COLO668 (cell line): Measurements from ENCODE around the gene PIGZ.
A peak's percentile ranks its signal among the peaks of the same experiment; 100 is the strongest.

ENCODE experiments used
- DNase-seq: peaks from one replicate; lab custom pipeline; 2025; ENCODE audit not compliant: unreplicated experiment; lab: John Stamatoyannopoulos, UW

The PIGZ gene

DNA sequence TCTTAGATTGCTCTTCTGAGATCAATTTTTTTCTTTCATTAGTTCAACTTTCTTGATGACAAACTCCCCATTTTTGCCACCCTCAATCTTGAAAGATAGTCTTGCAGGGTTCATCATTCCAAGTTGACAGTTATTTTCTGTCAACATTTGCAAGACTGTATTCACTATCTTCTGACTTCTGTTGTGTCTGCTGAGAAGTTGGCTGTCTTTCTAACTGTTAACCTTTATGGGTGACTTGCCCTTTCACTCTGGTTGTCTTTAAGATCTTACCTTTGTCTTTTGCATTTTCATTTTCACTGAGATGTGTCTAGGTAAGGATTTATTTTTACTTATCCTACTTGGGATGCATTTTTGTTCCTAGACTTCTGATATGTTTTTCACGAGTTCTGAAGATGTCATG is 14.6 kb upstream of the PIGZ start:
- DNase-seq: no peak

- no peak for DNase-seq
Observed at GRCh38 chr3:196981657-196982056, 13.0 kb upstream of the PIGZ start.

DNA sequence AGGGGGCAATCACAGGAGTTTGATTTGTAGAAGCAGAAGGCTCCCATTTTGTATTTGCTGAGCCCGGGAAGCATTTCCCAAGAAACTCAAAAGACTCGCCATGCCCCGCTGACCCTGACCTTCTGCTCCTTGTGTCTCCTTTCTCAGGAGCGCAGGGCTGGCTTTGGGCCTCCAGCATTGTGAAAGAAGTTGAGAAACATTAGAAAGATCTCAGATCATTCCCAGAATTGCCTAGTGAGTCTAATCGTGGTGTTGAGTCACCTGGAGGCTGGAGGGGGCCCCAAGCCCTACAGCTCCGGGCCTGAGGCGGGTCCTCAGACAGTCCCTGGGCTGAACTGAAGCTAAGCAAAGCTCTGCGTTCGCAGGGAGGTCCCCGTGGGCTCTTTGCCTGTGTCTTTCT is 10.9 kb upstream of the PIGZ start:
- DNase-seq: no peak

DNA sequence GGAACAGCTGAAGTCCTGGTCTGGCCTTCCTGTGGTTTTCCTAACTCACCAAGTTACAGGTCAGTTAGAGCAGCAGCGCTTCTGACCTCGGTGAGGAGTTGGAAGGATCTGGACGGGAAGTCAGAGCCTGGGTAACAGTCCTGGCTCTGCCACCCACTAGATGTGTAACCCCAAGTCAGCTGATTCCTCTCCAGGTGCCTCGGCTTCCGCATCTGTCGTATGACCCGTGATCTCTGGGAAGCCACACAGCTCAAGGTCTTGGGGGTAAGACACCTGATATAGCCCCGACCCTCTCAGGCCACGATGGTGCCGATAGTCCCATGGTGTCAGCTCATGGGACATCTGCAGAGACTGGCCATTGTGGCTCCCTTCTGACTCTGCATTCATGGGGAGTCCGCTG is 8.3 kb upstream of the PIGZ start:
- no peak for DNase-seq

GRCh38 chr3:196975349-196975748 is 6.7 kb upstream of the PIGZ start:
- no peak for DNase-seq

DNA sequence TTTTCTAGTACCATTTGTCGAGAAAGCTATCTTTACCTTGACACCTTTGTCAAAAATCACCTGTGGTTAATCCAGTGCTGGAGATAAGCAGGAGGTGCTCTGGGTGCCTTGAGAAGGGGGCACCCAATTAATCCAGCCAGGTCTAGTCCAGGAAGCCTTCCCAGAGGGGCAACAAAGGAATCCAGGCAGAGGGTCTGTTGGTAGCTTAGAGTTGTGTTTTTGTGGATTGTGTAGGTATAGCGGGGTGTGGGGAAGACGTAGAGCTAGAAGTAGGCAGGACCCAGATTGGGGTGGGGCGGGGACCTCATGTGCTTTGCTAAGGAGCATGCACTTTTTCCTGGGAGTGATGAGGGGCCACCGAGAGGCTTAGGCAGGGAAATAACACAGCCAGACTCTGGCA is 6.0 kb upstream of the PIGZ start:
- DNase-seq: no peak

DNA sequence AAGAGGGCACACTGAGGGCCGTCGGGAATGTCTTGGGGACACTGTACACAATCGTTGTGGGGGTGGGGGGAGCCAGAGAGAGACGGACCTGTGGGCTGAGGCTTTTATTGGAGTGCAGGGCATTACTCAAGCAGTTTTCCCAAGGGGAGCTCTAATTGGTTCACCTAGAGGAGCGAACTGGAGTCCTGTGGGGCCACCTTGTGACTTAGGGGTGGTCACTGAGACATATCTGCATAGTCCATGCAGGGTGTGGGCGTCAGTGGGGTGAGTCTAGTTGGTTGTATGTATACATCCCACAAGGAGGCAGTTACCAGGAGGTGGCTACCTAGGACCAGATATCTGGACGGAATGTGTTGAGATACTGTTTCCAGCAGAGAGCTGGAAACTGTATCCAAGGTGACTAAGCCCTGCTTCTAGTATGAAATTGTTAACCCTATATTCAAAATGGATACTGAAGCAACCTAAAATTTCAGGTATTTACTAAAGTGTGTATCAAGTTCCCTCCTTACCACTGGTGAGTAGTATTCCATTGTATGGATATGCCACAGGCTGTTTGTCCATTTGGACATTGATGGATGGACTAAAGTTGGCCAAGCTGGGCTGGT is 2.6 kb upstream of the PIGZ start:
- no peak for DNase-seq

DNA sequence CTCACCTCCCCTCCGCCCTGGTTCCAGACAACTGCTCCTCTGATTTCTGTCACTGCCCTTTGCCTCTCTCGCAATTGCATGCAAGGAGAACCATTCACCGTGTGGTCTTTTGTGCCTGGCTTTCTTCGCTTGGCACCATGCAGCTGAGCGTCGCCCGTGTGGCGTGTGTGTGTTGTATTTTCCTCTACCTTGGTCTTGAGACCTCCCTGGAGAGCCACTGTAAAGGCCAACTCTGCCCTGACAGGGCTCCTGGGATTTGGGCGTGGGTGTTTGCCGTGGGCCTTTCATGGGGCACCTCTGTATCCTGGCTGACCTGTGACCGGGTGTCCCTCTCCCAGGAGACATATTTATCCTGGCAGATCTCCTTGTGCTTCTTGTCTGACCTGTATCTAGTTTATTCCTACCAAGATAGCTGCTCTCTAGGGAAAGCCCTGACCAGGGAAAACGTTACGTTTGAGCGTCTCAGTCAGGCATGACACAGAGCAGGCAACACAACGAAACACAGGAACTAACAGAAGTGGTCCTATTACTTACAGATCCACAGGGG is 2.0 kb upstream of the PIGZ start:
- no peak for DNase-seq

- DNase-seq: peak; percentile 65
Observed at GRCh38 chr3:196969660-196970546, 1.3 kb upstream of the PIGZ start.

DNA sequence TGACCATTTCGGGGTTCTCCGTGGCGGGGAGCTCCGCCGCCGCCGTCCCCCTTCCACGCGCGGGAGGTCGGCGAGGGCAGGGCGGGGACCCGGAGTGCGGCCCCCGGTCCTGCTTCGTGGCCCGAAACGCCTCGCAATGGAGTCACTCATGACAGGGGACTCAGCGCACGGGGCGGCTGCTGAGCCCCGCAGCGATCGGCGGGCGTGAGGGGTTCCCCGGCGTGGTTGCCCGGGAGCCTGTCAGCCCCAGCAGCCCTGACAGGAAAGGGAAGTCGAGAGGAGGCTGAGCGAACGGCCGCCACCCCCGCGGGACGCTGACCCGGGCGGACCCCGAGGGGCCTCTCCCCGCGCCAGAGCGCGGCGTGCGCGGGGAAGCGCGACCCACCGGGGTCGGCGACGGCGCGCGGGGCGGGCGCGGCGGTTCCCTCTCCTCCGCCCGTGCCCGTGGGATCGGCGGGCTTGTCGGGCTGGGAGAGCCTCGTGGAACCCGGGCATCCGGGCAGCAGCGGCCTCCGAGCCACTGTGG is 564 bp upstream of the PIGZ start:
- peak; percentile 43 for DNase-seq

GRCh38 chr3:196967412-196968232 is 1.0 kb downstream of the PIGZ start:
- DNase-seq: no peak

DNA sequence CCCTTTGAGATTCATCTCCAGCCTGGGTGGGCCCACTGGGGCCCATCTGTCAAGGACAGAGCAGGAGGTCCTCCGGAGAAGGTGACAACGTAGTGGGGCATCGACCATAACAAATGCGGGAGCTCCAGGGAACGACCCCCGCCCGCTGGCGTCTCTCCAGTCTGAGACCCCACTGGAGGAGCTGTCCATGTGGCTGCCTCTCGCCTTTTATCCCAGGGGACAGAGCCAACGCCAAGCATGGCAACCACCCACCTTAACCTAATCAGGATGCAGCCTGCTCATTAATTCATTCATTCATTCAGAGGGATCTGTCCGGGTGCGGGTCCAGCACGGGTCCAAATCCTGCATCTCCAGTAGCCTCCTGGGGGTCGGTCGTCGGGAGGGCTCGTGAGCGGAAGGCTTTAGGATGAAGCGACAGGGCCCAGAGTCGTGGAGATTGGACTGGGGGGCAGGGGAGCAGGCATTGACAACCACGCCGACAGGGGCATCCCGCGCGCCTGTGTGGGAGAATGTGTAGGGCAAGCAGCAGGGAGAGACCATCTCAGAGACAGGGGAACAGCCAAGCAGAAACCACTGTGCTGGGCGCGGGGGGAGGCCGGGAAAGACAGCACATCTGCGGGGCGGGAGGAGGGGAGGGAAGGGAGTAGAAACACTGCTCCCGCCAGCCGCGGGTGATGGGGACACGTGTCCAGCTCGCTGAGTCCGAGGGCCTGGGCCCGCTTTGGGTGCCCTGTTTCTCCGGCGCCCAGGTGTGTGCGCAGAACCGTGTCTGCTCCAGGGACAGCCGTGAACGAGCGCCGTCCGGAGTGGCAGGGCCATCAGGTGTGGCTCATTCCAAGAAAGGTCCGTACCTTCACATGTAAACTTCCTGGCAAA is 1.9 kb downstream of the PIGZ start:
- DNase-seq: no peak

DNA sequence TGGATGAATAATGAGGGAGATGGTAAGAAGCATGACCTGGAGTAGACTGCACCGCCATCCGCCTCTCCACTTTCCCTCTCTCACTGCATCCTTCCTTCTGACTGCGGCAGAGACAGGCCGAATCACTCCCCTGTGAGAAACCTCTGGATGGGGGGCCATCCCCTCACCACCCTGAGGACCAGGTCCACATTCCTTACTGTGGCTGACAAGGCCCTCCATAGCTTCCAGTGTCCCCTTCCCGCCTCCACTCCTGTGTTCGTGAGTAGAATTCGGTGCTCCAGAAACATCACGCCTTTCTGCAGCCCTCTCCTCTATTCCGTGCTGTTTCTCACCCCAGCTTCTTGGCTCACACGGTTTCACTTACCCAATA is 2.8 kb downstream of the PIGZ start:
- DNase-seq: no peak

GRCh38 chr3:196965112-196965803 is 3.4 kb downstream of the PIGZ start:
- DNase-seq: no peak

DNA sequence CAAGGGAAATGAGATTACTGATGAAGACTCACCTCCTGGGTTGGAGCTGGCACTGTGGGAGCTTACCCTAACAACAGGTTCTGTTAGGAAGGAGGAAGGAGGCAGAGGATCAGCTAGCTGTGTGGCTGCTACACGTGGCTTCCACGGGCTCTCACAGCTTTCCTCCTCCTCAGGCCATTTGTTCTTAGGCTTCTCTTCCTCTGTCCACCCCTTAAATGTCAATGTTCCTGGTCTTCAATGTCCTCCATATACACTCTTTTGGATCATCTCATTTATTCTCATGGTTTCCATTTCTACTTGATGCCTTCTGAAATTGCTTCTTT is 5.0 kb downstream of the PIGZ start:
- DNase-seq: no peak

GRCh38 chr3:196962930-196963630 is 5.6 kb downstream of the PIGZ start:
- DNase-seq: no peak

DNA sequence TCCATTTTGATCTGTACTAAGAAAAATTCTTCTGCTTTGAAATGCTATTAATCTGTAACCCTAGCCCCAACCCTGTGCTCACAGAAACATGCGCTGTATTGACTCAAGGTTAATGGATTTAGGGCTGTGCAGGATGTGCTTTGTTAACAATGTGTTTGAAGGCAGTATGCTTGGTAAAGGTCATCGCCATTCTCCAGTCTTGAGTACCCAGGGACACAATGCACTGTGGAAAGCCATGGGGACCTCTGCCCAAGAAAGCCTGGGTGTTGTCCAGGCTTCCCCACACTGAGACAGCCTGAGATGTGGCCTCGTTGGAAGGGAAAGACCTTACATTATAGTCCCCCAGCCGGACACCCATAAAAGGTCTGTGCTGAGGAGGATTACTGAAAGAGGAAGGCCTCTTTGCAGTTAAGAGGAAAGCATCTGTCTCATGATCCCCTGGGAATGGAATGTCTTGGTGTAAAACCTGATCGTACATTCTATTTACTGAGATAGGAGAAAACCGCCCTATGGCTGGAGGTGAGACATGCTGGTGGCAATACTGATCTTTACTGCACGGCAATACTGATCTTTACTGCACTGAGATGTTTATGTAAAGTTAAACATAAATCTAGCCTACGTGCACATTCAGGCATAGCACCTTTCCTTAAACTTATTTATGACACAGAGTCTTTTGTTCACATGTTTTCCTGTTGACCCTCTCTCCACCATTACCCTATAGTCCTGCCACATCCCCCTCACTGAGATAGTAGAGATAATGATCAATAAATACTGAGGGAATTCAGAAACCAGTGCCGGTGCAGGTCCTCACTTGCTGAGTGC is 6.3 kb downstream of the PIGZ start:
- no peak for DNase-seq

- no peak for DNase-seq
Observed at GRCh38 chr3:196954832-196955231, 13.8 kb downstream of the PIGZ start.
